ENCODE data around the gene DCST2. TPM values are rescaled to one million over a fixed set of nuclear protein-coding genes. Genes with fewer than 3 reads are reported as not detected.
A peak's percentile ranks its signal among the peaks of the same experiment; 100 is the strongest.

The DCST2 gene
- total and polyA plus RNA-seq, 10 of the 15 experiments (the other 5 are each of a cell fraction or from before 2014, with no cell fraction given): 0.33 to 0.41 (median 0.36) TPM; not detected in 7

GRCh38 chr1:155082301-155083051, 48.9 kb upstream of the DCST2 start:
- 3% methylated on average over 34 of the region's 36 CpGs for WGBS (ENCODE audit: insufficient coverage, insufficient replicate concordance, low lambda C conversion rate, missing lambda C conversion rate)
- DNase-seq (ENCODE audit: low read depth, low spot score) (no peak), ATAC-seq (no peak), FAIRE-seq (no peak)
- intact Hi-C loops (cut with micrococcal nuclease; ENCODE audit: unreplicated experiment): loop anchor here (10.0 kb wide), 1 partner anchor 598 kb away; no protein-coding TSS in a partner anchor
- H3K27me3 ChIP-seq (replicated peaks in 1 of 2; ENCODE audit: control insufficient read depth in 2 of 2, insufficient read depth in 2 of 2, low read length in 1 of 2): peaks cover 23 to 26% of the 10 kb centered on the region in 2 experiments
- CTCF ChIA-PET: interaction anchor here (5.5 kb wide), 1 partner anchor 21 kb away, joined by 195 read pairs; the partner anchor contains the start of gene EFNA4
- no peak overlapping the region for H3K27ac ChIP-seq (ENCODE audit: control insufficient read depth, insufficient read depth)
- no peaks in the 10 kb centered on the region for H3K9me3 ChIP-seq (replicated peaks; ENCODE audit: control insufficient read depth, insufficient read depth, low read length)
- in situ Hi-C loops (cut with MboI): no loop called here
- H3K79me2 ChIP-seq (ENCODE audit: control insufficient read depth, insufficient read depth, low read length): no peaks in the 10 kb centered on the region
- no peak overlapping the region for H2AFZ ChIP-seq (ENCODE audit: control insufficient read depth, low read depth, low read length)
- SMC1A ChIA-PET (ENCODE audit: uncharacterized antibody, unreplicated experiment): no interaction called here
- BruUV-seq (replicated peaks): no TSS peak
- no peak overlapping the region for H3K9ac ChIP-seq (ENCODE audit: control insufficient read depth, insufficient read depth, low read length)
- TF ChIP-seq MTA3 (IDR thresholded peaks at IDR 0.05; ENCODE audit: borderline replicate concordance, low read length) (no peak), KDM1A (IDR thresholded peaks at IDR 0.05; ENCODE audit: borderline replicate concordance) (no peak), TAF1 (IDR thresholded peaks at IDR 0.05; ENCODE audit: borderline replicate concordance, low read depth, low read length) (no peak), NBN (IDR thresholded peaks at IDR 0.05) (no peak), SIN3A (IDR thresholded peaks at IDR 0.05; ENCODE audit: low read depth, low read length) (no peak), DPF2 (IDR thresholded peaks at IDR 0.05) (no peak), SMAD5 (IDR thresholded peaks at IDR 0.05; ENCODE audit: low read depth) (no peak), EP300 (IDR thresholded peaks at IDR 0.05; ENCODE audit: borderline replicate concordance in 1 of 2, control insufficient read depth in 1 of 2, low read depth in 2 of 2, low read length in 2 of 2) (no peak), BCLAF1 (IDR thresholded peaks at IDR 0.05) (no peak), JUNB (IDR thresholded peaks at IDR 0.05) (no peak), RUNX3 (IDR thresholded peaks at IDR 0.05; ENCODE audit: low read length) (no peak), ZNF217 (IDR thresholded peaks at IDR 0.05) (no peak), JUND (IDR thresholded peaks at IDR 0.05; ENCODE audit: low read depth, low read length) (no peak), ZSCAN29 (IDR thresholded peaks at IDR 0.05) (no peak), SMARCA5 (IDR thresholded peaks at IDR 0.05) (no peak), SRF (IDR thresholded peaks at IDR 0.05; ENCODE audit: low read depth in 2 of 2, low read length in 2 of 2) (no peak), TARDBP (IDR thresholded peaks at IDR 0.05; ENCODE audit: borderline replicate concordance) (no peak), TCF3 (IDR thresholded peaks at IDR 0.05; ENCODE audit: borderline replicate concordance, insufficient read depth, low read depth, low read length) (no peak), NRF1 (conservative IDR thresholded peaks at IDR 0.05; ENCODE audit: low read depth, low read length) (no peak)
- peaks cover 42% of the 10 kb centered on the region for H3K4me1 ChIP-seq (ENCODE audit: control insufficient read depth, insufficient read depth, low read length)
- peak overlapping the region; percentile 65 for H3K4me2 ChIP-seq (ENCODE audit: control insufficient read depth, insufficient read depth)
- 0 out of 2 replicates have a peak overlapping the region, but pooled peaks have one; percentile 0 for H3K4me3 ChIP-seq
- POLR2A ChIA-PET: no interaction called here
- H3K36me3 ChIP-seq (ENCODE audit: control insufficient read depth in 2 of 2, insufficient read depth in 2 of 2, low read length in 1 of 2): no peaks in the 10 kb centered on the region
- H4K20me1 ChIP-seq (ENCODE audit: control insufficient read depth, insufficient read depth): no peaks in the 10 kb centered on the region
- RAD21 ChIA-PET (ENCODE audit: unreplicated experiment): interaction anchor here (1.2 to 1.6 kb wide), 2 partner anchors 19 to 21 kb away, joined by 3 to 4 read pairs; partner anchors contain the start of gene EFNA4
